GM19240 (cell line): ENCODE measurements around the gene SHH.
"Not testable (repeated sequence)": the region's sequence is repeated elsewhere in the genome, so short reads cannot be mapped to it uniquely, and the experiment has no call there.

Experiments
- DNase-seq: peaks from one replicate; pipeline ENCODE4 v3.0.0; 2011; ENCODE audit warnings: low spot score; ENCODE audit not compliant: insufficient read length

SHH gene

GRCh38 chr7:155842496-155843265 is 30.4 kb upstream of the SHH start:
- DNase-seq, result no peak

DNA sequence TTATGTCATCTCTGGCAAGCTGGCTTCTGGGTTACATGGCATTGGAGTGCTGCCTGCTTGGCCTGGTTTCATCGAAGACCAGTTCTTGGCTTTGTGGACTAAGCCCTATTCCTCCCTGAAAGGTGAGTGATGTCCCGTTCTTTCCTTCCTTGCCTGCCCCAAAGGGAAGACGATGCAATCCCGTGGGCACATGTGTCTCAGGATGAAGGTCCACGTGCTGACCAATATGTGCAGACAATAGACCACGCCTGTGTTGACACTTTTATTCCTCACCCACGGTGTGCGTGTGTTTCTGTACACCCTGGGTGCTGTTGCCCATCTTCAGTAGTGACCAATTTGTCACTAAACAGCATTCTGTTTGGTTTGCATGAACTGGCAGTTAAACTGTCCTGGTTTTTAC is 28.6 kb upstream of the SHH start:
- DNase-seq, result no peak

GRCh38 chr7:155840262-155840885 is 28.1 kb upstream of the SHH start:
- no peak for DNase-seq

DNA sequence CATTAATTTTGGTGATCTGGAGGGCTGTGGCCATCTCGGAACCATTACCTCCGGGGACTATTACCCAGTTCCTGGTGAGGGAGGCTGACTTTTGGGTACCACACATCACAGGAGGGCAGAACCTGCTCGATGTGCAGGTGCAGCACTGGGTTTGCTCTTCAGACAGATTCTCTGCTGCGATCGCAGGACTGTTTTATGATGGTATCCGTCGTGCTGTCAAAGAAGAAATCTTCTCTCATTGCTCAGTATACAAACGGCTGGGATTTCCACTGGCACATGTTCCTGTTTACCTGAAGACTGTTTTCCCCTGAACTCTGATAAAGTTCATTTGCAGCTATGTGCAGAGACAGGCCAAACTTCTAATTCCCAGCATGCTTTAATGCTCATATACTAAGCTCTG is 27.2 kb upstream of the SHH start:
- DNase-seq, result no peak

GRCh38 chr7:155838312-155838711 is 26.0 kb upstream of the SHH start:
- not testable (repeated sequence) for DNase-seq

DNA sequence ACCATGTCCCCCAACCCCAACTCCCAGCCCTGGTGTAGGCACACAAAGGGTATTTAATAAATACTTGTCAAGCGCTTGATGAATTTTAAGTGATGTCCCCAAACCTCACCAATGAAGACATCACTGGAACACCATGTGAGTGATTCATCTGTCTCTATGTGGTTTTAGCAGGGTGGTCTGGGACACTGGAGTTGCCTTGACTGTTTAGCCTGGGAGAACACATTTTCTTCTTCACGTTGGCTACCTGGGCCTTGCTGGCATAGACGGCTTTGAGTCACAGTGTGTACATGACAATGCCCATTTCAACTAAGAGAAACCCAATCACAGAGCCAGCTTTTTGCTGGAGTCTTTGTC is 24.8 kb upstream of the SHH start:
- DNase-seq, result no peak

GRCh38 chr7:155836216-155837125 is 24.2 kb upstream of the SHH start:
- no peak for DNase-seq

- DNase-seq, result no peak
Observed at GRCh38 chr7:155835446-155836215, 23.4 kb upstream of the SHH start.

GRCh38 chr7:155834486-155835048 is 22.3 kb upstream of the SHH start:
- no peak for DNase-seq

- no peak for DNase-seq
Observed at GRCh38 chr7:155833651-155834050, 21.4 kb upstream of the SHH start.

- DNase-seq, result no peak
Observed at GRCh38 chr7:155832581-155832981, 20.3 kb upstream of the SHH start.

- no peak for DNase-seq
Observed at GRCh38 chr7:155831807-155832524, 19.7 kb upstream of the SHH start.

DNA sequence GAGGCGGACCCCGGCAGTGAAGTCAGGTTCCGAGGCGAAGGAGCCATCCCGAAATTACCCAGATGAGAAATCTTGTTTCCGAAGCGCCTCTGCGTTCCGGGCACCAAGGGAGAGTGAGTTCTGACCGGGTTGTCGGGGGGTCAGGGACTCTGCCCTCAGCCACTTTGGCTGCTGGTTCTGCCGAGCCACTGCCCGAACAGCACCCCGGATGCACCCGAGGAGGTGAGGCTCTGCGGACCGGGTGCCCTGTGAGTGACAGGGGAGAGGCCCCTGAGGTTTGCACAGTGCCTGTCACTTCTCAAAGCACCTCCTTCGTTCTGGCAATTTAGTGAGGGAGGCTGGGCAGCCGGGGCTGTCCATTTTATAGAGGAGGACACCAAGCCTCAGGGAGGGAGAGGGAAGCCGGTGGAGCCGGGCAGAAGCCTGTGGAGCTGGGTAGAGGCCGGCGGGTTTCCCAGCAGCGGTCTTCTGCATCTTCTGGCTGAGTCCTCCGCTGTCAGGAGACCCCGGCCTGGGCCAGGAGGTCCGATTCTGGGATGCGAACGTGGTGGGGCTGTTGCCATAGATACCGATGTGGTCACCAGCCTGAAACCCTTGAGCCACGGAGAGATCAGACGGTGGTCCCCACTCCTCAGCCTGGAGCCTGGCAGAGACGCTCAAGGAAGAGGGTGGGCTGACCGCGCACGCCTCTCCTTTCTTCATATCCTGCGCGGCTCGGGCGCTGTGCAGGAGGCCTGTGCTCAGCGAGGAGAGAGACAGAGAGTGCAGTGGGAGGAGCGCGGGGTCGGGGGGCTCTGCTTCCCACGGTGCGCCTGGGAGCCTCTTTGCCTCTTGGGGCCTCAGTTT is 18.9 kb upstream of the SHH start:
- no peak for DNase-seq

DNA sequence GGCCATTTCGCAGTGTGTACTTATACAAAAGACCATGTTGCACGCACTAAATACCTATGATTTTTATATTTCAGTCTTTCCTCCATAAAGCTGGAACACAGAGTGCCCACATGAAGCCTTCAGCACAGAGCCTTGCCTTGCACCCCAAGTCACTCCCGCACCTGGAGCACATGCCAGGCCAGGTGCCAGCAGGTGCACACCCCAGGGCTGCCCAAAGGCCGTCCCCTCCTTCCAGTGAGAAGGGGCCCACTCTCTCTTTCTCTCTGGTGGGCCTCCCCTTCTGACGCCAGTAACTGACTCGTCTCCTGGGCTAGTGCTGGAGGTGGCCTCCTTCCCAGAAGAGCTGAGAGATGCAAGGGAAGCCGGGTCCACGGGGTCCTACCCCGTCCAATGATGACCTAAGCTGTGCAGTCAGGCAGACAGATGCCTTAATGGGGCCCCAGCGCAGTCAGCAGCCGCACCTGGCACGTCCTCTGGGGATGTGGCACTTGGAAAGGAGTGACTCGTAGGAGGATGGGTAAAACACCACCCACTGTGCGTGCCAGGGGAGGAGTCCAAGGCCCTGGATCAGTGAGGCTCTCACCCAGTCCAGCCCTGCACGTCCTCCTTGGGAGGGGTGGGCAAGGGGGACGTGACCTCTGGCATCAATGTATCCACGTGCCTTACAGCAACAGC is 17.7 kb upstream of the SHH start:
- DNase-seq, result no peak

- no peak for DNase-seq
Observed at GRCh38 chr7:155825336-155825735, 13.1 kb upstream of the SHH start.

DNA sequence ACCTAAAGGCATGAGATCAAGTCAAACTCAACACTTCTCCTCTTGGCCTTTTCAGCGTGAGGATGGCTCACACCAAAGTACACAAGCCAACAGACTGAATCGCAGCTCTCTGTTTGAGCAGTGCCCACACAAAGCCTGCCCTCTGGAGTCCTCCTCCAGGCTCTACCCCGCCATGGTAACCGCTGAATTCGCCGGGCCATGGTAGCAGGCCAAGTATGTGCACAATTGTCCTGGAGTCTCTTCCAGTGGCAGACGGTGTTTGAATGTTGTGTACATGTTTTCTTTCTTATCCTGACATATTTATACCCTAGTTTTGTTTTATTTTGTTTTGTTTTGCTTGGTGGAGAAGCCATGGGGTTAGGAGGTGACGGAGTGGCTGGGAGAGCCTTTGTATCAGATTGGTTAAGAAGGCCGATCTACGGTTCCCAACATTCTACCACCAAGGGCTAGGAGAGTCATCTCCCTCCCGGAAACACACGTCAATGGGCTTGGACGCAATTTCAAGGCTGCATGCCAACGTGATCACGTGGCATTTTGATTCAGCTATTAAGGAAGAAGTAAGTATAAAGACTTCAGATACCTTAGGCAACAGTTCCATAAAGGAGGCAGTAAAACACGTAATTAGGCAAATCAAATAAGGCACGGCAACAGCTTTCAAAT is 12.1 kb upstream of the SHH start:
- no peak for DNase-seq

DNA sequence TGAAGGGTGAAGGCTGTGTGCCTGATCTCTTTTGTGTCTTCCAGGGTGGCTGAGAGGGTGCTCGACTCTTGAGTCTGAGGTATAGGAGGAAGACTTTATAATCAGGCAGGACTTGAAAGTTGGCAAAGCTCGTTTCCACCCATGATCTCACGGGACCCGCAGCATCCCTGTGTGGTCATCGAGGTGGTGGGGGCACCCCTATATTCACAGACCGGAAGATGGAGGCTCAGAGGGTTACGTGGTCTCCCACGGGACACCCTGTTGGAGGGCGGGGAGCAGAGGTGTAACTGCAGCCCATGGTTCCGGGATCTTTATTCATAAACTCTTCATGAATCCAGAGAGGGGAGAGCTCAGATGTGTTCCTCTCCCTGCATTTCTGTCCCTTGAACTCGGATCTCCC is 9.6 kb upstream of the SHH start:
- no peak for DNase-seq

GRCh38 chr7:155820788-155821187 is 8.5 kb upstream of the SHH start:
- DNase-seq, result no peak

DNA sequence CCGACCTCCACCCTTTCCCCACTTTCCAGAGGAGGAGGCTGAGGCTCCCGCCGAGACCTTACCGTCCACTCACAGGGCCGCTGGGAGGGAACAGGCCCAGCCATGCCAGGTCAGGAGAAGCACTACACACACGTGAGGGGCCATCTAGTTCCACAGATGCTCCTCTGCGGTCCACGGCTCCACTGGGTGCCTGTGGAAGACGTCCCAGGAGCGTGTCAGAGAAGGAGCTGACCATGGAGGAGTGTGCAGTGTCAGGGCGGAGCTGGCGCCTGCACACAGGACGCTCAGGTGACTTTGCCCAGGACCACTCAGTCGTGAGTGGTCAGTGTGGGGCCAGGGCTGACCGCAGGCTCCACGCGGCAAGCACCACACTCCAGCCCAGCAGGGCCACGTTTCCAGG is 8.0 kb upstream of the SHH start:
- DNase-seq, result no peak
